Hepatocyte (in vitro differentiated cells): ENCODE results near the gene HS2ST1. TPM values are rescaled to one million over a fixed set of nuclear protein-coding genes. Genes with fewer than 3 reads are reported as not detected.

ENCODE experiments used
- DNase-seq: peaks from one replicate; pipeline ENCODE4 v3.0.0-alpha.2; 2016; ENCODE audit warnings: low spot score
- H2AFZ ChIP-seq: fragments of 200-600 bp; sonication (generic); 2 replicates; pipeline ENCODE4 v1.6.0; 2016; ENCODE audit warnings: antibody characterized with exemption, mild to moderate bottlenecking
- H3K27ac ChIP-seq: fragments of 200-600 bp; sonication (generic); 2 replicates; pipeline ENCODE4 v1.5.1; 2016; ENCODE audit warnings: mild to moderate bottlenecking
- H3K27me3 ChIP-seq: fragments of 200-600 bp; sonication (generic); 2 replicates; pipeline ENCODE4 v1.6.1; 2016
- H3K36me3 ChIP-seq: fragments of 200-600 bp; sonication (generic); replicated peaks from 2 replicates; pipeline ENCODE4 v1.5.1; 2016; ENCODE audit warnings: low read depth; ENCODE audit not compliant: insufficient read depth
- H3K4me1 ChIP-seq: fragments of 200-600 bp; sonication (generic); 2 replicates; pipeline ENCODE4 v1.5.1; 2016; ENCODE audit warnings: mild to moderate bottlenecking, moderate library complexity; ENCODE audit not compliant: insufficient read depth
- H3K4me2 ChIP-seq: fragments of 200-600 bp; sonication (generic); 2 replicates; pipeline ENCODE4 v1.6.0; 2016
- H3K4me3 ChIP-seq: fragments of 200-600 bp; sonication (generic); 2 replicates; pipeline ENCODE4 v1.5.1; 2016; ENCODE audit warnings: mild to moderate bottlenecking
- H3K79me2 ChIP-seq: fragments of 200-600 bp; sonication (generic); 2 replicates; pipeline ENCODE4 v1.6.0; 2017; ENCODE audit warnings: mild to moderate bottlenecking
- H3K9me2 ChIP-seq: fragments of 200-600 bp; sonication (generic); replicated peaks from 2 replicates; pipeline ENCODE4 v1.6.0; 2017; ENCODE audit warnings: mild to moderate bottlenecking; ENCODE audit not compliant: insufficient read depth
- H3K9me3 ChIP-seq: fragments of 200-600 bp; sonication (generic); 2 replicates; pipeline ENCODE4 v1.5.1; 2016; ENCODE audit warnings: low read depth, mild to moderate bottlenecking
- H4K20me1 ChIP-seq: fragments of 200-600 bp; sonication (generic); 2 replicates; pipeline ENCODE4 v1.6.0; 2016; ENCODE audit warnings: mild to moderate bottlenecking; ENCODE audit not compliant: insufficient read depth, poor library complexity, severe bottlenecking
- EZH2 ChIP-seq: fragments of 200-600 bp; sonication (generic); IDR thresholded peaks from 2 replicates; pipeline ENCODE4 v1.6.1; 2016; ENCODE audit warnings: antibody characterized with exemption, mild to moderate bottlenecking, borderline replicate concordance
- EZH2phosphoT487 ChIP-seq: fragments of 200-600 bp; sonication (generic); IDR thresholded peaks from one replicate; pipeline ENCODE4 v1.6.1; 2018; ENCODE audit warnings: antibody characterized with exemption, mild to moderate bottlenecking, low read depth, moderate library complexity; ENCODE audit not compliant: unreplicated experiment, severe bottlenecking
- WGBS: methylation state at CpG from one replicate; pipeline ENCODE4 v1.1.6; 2016; ENCODE audit warnings: low lambda C conversion rate; ENCODE audit errors: missing lambda C conversion rate; 5-methylcytosine and 5-hydroxymethylcytosine counted together
- polyA plus RNA-seq: library from polyadenylated mRNA; unstranded; fragments of >200 nt; fragmentation: Nextera tagmentation; extraction: Ambion mirVana; gene quantifications from 2 replicates; pipeline ENCODE4 v1.2.1, GENCODE V29; 2016
- total RNA-seq: library from RNA; depleted of rRNA; stranded (reverse); fragments of >200 nt; gene quantifications from 2 replicates; pipeline ENCODE4 v1.2.3, GENCODE V29; 2014
- TF ChIP-seq, protein P1 (sequence below): fragments of 200-600 bp; sonication (generic); IDR thresholded peaks from 2 replicates; pipeline ENCODE4 v1.5.1; 2016; ENCODE audit warnings: antibody characterized with exemption, mild to moderate bottlenecking; ENCODE audit not compliant: poor library complexity

Gene HS2ST1
- total and polyA plus RNA-seq, 2 experiments from 2014 or later, result 19.1 to 42.3 TPM

DNA sequence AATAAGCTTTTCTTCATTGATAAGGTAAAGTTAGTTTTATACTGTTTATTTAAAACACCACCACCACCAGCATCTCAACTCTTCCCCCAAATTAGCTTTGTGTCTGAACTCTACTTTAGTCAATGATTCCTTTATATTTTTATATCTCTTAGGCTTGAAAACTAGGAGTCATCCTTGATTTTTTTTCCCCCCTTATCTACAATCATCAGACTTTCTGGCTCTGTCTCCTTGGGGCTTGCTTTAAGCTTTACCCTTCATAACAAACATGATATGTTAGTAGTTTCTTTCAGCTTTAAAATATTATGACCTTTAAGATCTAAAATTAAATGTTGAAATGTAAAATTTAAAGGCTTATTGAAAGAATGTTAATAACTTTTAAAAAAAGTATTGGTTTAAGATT lies 28.3 kb downstream of the HS2ST1 start:
- DNase-seq, result no peak
- Histone ChIP-seq H3K9me3 (no peaks in the 10 kb centered on the region), H3K79me2 (peaks cover 80% of the 10 kb centered on the region), H3K4me2 (no peak overlapping the region), H3K9me2 (no peaks in the 10 kb centered on the region), H3K4me1 (peaks cover 12% of the 10 kb centered on the region), H3K27ac (no peak overlapping the region), H2AFZ (no peak overlapping the region), H3K36me3 (no peaks in the 10 kb centered on the region), H3K27me3 (no peaks in the 10 kb centered on the region), H3K4me3 (no peak overlapping the region), H4K20me1 (peaks cover 12% of the 10 kb centered on the region)
- no peak for TF ChIP-seq EZH2
- TF ChIP-seq, protein P1, sequence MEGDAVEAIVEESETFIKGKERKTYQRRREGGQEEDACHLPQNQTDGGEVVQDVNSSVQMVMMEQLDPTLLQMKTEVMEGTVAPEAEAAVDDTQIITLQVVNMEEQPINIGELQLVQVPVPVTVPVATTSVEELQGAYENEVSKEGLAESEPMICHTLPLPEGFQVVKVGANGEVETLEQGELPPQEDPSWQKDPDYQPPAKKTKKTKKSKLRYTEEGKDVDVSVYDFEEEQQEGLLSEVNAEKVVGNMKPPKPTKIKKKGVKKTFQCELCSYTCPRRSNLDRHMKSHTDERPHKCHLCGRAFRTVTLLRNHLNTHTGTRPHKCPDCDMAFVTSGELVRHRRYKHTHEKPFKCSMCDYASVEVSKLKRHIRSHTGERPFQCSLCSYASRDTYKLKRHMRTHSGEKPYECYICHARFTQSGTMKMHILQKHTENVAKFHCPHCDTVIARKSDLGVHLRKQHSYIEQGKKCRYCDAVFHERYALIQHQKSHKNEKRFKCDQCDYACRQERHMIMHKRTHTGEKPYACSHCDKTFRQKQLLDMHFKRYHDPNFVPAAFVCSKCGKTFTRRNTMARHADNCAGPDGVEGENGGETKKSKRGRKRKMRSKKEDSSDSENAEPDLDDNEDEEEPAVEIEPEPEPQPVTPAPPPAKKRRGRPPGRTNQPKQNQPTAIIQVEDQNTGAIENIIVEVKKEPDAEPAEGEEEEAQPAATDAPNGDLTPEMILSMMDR, result no peak
- no peak for TF ChIP-seq EZH2phosphoT487

DNA sequence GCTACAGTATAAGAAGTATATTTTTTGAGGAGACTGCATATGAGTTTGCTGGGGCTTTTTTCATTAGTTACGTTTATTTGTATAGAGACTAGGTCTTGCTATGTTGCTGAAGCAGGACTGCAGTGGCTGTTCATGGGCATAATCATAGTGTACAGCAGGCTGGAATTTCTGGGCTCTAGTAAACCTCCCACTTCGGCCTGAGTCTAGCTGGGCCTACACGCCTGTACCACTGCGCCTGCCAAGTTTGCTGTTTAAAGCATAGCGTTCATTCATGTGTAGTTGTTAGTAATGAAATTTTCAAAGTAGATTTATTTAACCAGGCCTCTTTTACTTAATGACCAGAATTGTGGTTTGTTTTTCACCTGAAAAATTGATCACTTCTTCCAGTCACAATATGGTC lies 33.8 kb downstream of the HS2ST1 start:
- Histone ChIP-seq H4K20me1 (peaks cover 4% of the 10 kb centered on the region), H2AFZ (no peak overlapping the region), H3K27ac (no peak overlapping the region), H3K36me3 (no peaks in the 10 kb centered on the region), H3K79me2 (peaks cover 94% of the 10 kb centered on the region), H3K4me1 (peaks cover 9% of the 10 kb centered on the region), H3K27me3 (no peaks in the 10 kb centered on the region), H3K4me2 (no peak overlapping the region), H3K9me2 (no peaks in the 10 kb centered on the region), H3K9me3 (no peaks in the 10 kb centered on the region), H3K4me3 (no peak overlapping the region)
- TF ChIP-seq EZH2, result no peak
- TF ChIP-seq, protein P1, result no peak
- no peak for TF ChIP-seq EZH2phosphoT487
- no peak for DNase-seq
- 92% methylated on average over 5 of the region's 5 CpGs for WGBS

DNA sequence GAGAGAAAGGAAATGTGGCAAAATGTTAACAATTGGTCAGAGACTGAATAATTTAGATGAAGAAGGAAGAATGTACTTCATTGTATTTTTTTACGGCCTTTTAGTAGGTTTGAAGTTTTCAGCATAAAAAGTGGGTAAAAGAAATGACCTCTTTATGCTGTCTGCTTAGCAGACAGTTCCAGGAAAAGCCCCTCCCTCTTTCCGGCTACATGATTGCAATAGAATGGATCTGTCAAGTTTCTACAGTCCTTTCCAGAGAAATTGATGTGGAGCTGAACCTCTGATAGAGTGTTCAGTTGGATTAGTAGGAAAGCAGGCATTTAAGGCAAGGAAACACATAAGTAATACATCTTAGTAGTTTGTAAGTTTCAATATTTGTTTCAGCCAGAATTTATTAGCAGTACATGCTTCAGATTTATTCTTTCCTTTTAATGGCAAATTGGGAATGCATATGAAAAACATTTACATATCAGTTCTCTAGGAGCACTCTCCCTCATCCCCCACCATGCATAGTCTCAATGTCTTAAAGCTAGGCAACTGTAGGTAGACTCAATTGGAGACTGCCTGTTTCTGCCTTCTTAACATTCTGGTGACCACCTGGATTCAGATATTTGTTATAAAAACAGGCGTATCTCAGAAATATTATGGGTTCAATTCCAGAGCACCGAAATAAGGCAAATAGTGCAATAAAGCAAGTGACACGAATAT lies 36.4 kb downstream of the HS2ST1 start:
- Histone ChIP-seq H3K79me2 (peaks cover 93% of the 10 kb centered on the region), H3K36me3 (no peaks in the 10 kb centered on the region), H4K20me1 (no peaks in the 10 kb centered on the region), H2AFZ (no peak overlapping the region), H3K9me3 (no peaks in the 10 kb centered on the region), H3K9me2 (no peaks in the 10 kb centered on the region), H3K4me3 (no peak overlapping the region), H3K27ac (no peak overlapping the region), H3K27me3 (no peaks in the 10 kb centered on the region), H3K4me2 (no peak overlapping the region), H3K4me1 (peaks cover 9% of the 10 kb centered on the region)
- TF ChIP-seq EZH2 (no peak), EZH2phosphoT487 (no peak)
- TF ChIP-seq, protein P1, result no peak
- WGBS, result 65% methylated on average over 5 of the region's 5 CpGs
- DNase-seq, result no peak
